ENCODE measurements around the gene ZDHHC18.
A peak's percentile ranks its signal among the peaks of the same experiment; 100 is the strongest.
"Not testable (repeated sequence)": the region's sequence is repeated elsewhere in the genome, so short reads cannot be mapped to it uniquely, and the experiment has no call there.

The ZDHHC18 gene

GRCh38 chr1:26858160-26858559, 31.7 kb downstream of the ZDHHC18 start:
- no peak for DNase-seq (ENCODE audit: low spot score)

DNA sequence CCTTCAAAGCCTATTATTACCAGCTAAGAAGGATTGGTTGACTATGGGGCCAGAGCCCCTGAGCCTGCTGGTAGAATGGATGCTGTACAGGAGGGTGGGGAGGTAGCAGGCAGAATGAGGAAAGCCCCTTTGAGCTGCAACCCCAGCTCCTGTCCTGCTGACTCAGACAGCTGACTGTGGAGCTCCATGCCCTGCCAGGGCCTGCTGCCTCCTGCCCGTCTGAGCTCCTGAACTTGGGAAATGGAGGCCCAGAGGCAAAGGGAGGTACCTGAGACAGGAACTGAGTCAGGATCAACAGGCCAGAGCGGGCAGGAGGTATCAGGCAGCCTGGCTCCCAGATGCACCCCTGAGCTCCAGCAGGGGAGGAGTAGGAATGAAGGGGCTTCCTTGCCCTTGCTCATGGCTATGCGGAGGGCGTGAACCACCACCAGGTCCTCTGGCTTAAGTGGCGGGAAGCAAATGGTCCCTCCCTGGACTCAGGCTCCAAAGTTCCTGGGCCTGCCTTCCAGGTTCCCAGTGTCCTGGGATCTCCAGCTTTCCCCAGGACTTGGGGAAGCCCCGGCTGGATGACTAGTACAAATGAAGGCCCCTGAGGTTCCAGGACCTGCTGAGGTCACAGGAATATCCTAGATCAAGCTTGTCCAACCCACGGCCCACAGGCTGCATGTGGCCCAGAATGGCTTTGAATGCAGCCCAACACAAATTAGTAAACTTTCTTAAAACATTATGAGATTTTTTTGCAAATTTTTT, 32.6 kb downstream of the ZDHHC18 start:
- no peak for DNase-seq (ENCODE audit: low spot score)

DNA sequence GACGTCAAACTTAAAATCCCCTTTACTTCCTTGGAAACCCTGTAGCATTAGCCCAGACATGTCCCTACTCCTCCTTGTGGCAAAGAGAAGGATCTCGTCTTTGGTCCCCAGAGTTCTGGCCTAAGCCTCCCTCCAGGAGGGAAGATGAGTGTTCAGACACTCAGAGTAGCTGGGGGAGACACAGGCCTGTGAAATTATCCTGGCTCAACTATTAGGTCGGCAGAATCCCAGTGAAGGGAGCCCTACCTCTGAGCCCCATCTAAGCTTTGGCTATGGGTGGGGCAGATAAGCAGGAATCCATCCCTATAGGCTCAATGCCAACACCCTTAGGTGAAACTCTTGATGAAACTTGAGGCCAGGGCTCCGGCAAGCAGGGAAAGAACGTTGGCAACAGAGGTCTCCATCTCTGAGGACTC, 34.8 kb downstream of the ZDHHC18 start:
- no peak for DNase-seq (ENCODE audit: low spot score)

- DNase-seq (ENCODE audit: low spot score): no peak
Observed at GRCh38 chr1:26861889-26862378, 35.4 kb downstream of the ZDHHC18 start.

DNA sequence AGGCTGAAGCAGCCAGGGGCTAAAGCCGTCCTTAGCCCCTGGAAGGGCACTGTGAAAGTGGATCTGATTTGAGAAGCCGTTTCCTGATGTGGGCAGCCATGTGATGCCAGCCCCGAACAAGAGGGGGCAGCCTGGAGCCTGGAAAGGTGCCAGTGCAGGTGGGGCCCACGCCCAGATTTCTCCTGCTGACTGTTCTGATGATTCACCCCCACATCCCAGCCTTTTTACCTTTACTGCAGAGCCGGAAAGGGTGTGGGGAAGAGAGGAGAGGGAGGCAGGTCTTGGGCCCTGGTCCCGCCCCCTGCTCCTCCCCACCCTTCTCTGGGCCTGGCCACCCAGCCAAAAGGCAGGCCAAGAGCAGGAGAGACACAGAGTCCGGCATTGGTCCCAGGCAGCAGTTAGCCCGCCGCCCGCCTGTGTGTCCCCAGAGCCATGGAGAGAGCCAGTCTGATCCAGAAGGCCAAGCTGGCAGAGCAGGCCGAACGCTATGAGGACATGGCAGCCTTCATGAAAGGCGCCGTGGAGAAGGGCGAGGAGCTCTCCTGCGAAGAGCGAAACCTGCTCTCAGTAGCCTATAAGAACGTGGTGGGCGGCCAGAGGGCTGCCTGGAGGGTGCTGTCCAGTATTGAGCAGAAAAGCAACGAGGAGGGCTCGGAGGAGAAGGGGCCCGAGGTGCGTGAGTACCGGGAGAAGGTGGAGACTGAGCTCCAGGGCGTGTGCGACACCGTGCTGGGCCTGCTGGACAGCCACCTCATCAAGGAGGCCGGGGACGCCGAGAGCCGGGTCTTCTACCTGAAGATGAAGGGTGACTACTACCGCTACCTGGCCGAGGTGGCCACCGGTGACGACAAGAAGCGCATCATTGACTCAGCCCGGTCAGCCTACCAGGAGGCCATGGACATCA, 36.5 kb downstream of the ZDHHC18 start, which contains the start of gene SFN:
SFN (plus strand) TSS at position 369 of the 904 bp plus-strand sequence; CDS start at position 433, 64 bp downstream.
- peak; percentile 69 for DNase-seq (ENCODE audit: low spot score)

- DNase-seq (ENCODE audit: low spot score): no peak
Observed at GRCh38 chr1:26863685-26864077, 37.2 kb downstream of the ZDHHC18 start.

- DNase-seq (ENCODE audit: low spot score): peak; percentile 96
Observed at GRCh38 chr1:26864610-26865480, 38.4 kb downstream of the ZDHHC18 start.

- DNase-seq (ENCODE audit: low spot score): not testable (repeated sequence)
Observed at GRCh38 chr1:26873097-26873496, 46.6 kb downstream of the ZDHHC18 start.

GRCh38 chr1:26874896-26875295, 48.4 kb downstream of the ZDHHC18 start:
- DNase-seq (ENCODE audit: low spot score): no peak

DNA sequence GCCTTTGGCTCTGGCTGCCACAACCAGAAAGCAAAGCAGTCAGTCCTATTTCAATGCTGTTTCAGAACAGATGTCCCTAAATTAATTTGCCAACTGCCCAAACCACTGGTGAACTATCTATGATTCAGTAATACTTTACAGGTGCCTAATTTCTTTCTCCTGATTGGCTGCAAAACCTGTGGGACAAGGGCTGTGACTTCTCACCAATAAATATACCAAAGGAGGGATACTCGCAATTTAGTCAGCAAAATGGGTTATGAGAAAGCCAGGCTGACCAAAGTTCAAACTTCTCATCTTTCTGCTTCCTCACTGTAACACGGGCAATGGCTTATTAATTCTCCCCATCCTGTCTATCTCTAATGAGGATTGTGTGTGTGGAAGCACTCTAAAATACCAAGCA, 50.8 kb downstream of the ZDHHC18 start:
- no peak for DNase-seq (ENCODE audit: low spot score)

DNA sequence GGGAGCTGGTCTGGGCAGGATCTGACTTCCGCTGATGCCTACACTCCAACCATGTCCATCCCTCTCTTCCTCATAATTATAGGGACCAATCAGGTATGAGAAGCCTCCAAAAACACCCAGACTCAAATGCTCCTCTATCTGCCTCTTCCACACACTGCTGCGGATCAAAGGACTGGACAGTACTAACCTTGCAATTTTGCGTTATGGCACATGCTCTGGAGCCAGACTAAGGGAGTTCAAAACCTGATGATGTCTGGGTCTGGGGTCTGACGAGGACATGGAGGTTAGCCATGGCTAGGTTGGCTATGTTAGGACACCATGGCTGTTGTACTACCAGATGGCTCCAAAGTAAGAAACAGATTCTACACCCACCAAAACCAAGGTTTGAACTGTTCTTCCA, 53.3 kb downstream of the ZDHHC18 start:
- DNase-seq (ENCODE audit: low spot score): no peak

- not testable (repeated sequence) for DNase-seq (ENCODE audit: low spot score)
Observed at GRCh38 chr1:26881611-26882010, 55.1 kb downstream of the ZDHHC18 start.

- DNase-seq (ENCODE audit: low spot score): no peak
Observed at GRCh38 chr1:26882696-26883463, 56.4 kb downstream of the ZDHHC18 start.

- DNase-seq (ENCODE audit: low spot score): peak; percentile 35
Observed at GRCh38 chr1:26887125-26887524, 60.6 kb downstream of the ZDHHC18 start.

GRCh38 chr1:26888231-26888630, 61.7 kb downstream of the ZDHHC18 start:
- DNase-seq (ENCODE audit: low spot score): no peak

GRCh38 chr1:26889551-26890466, 63.3 kb downstream of the ZDHHC18 start, which contains the start of gene GPN2:
Gene GPN2, minus strand, starts transcription at chr1:26890283. Its CDS starts 187 bp downstream, at chr1:26890096.
- peak; percentile 78 for DNase-seq (ENCODE audit: low spot score)

DNA sequence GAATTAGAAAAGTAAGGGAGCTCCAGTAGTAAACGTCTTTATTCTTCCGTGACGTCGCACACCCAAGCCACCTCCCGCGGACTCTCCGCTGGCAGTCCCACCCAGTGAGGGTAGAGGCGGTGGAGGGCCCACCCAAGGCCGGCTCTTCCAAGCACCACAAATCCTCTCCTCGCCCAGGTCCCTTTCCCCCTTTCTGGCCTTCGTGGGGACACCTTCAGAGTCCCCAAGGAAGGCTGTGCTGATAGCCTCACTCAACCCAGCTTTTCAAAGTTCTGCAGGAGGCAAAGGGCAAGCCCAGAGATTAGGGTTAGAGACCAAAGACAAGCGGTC, 63.9 kb downstream of the ZDHHC18 start:
- no peak for DNase-seq (ENCODE audit: low spot score)

GRCh38 chr1:26894263-26894662, 67.8 kb downstream of the ZDHHC18 start:
- DNase-seq (ENCODE audit: low spot score): no peak

DNA sequence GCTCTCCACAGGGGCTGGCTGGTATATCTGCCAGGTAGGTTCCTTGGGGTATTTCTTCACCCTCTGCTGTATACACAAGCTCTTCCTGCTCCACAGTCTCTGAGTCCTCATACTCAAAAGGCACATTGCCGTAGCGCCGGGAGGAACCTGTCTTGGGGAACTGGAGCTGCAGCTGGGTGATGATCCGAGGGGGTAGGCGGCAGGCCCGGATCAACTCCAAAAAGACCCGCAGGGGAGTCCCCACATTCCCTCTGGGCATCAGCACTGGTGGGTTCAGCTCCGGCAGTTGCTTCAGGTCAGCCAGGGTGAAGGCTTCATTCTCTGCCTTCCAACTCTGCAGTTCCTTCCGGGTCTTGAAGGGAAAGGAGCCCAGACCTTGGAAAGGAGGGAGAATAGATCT, 70.9 kb downstream of the ZDHHC18 start:
- no peak for DNase-seq (ENCODE audit: low spot score)
